ENCODE data around the gene CALU.

Gene CALU

DNA sequence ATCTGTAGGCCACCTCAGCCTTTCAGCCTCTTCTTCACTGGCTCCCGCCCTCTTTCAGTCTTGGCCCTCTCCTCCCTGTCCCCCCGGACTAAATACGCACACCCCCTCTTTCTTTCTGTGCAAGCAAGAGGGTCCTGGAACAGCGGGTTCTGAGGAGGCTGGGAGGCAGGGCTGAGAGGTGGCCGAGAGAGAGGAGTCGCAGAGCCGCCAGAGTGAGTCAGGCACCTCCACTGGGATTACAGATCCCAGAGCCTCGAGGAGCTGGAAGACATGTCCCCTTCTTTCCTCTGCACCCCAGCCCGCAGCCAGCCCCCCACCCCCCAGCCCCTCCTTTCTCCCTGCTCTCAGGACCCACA, 52.8 kb downstream of the CALU start (continued):
- TF ChIP-seq, protein P1, sequence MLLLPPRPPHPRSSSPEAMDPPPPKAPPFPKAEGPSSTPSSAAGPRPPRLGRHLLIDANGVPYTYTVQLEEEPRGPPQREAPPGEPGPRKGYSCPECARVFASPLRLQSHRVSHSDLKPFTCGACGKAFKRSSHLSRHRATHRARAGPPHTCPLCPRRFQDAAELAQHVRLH (tag by site-specific recombination; IDR thresholded peaks at IDR 0.05): no peak
- TF ChIP-seq, protein P2, sequence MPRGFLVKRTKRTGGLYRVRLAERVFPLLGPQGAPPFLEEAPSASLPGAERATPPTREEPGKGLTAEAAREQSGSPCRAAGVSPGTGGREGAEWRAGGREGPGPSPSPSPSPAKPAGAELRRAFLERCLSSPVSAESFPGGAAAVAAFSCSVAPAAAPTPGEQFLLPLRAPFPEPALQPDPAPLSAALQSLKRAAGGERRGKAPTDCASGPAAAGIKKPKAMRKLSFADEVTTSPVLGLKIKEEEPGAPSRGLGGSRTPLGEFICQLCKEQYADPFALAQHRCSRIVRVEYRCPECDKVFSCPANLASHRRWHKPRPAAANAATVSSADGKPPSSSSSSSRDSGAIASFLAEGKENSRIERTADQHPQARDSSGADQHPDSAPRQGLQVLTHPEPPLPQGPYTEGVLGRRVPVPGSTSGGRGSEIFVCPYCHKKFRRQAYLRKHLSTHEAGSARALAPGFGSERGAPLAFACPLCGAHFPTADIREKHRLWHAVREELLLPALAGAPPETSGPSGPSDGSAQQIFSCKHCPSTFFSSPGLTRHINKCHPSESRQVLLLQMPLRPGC (tag by site-specific recombination; IDR thresholded peaks at IDR 0.05): no peak
- no peak for TF ChIP-seq ZNF658 (tag by site-specific recombination; IDR thresholded peaks at IDR 0.05)
- TF ChIP-seq, protein P3, sequence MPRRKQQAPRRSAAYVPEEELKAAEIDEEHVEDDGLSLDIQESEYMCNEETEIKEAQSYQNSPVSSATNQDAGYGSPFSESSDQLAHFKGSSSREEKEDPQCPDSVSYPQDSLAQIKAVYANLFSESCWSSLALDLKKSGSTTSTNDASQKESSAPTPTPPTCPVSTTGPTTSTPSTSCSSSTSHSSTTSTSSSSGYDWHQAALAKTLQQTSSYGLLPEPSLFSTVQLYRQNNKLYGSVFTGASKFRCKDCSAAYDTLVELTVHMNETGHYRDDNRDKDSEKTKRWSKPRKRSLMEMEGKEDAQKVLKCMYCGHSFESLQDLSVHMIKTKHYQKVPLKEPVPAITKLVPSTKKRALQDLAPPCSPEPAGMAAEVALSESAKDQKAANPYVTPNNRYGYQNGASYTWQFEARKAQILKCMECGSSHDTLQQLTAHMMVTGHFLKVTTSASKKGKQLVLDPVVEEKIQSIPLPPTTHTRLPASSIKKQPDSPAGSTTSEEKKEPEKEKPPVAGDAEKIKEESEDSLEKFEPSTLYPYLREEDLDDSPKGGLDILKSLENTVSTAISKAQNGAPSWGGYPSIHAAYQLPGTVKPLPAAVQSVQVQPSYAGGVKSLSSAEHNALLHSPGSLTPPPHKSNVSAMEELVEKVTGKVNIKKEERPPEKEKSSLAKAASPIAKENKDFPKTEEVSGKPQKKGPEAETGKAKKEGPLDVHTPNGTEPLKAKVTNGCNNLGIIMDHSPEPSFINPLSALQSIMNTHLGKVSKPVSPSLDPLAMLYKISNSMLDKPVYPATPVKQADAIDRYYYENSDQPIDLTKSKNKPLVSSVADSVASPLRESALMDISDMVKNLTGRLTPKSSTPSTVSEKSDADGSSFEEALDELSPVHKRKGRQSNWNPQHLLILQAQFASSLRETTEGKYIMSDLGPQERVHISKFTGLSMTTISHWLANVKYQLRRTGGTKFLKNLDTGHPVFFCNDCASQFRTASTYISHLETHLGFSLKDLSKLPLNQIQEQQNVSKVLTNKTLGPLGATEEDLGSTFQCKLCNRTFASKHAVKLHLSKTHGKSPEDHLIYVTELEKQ (tag by site-specific recombination; IDR thresholded peaks at IDR 0.05; ENCODE audit: borderline replicate concordance): no peak
- TF ChIP-seq, protein P4, sequence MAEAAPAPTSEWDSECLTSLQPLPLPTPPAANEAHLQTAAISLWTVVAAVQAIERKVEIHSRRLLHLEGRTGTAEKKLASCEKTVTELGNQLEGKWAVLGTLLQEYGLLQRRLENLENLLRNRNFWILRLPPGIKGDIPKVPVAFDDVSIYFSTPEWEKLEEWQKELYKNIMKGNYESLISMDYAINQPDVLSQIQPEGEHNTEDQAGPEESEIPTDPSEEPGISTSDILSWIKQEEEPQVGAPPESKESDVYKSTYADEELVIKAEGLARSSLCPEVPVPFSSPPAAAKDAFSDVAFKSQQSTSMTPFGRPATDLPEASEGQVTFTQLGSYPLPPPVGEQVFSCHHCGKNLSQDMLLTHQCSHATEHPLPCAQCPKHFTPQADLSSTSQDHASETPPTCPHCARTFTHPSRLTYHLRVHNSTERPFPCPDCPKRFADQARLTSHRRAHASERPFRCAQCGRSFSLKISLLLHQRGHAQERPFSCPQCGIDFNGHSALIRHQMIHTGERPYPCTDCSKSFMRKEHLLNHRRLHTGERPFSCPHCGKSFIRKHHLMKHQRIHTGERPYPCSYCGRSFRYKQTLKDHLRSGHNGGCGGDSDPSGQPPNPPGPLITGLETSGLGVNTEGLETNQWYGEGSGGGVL (tag by site-specific recombination; IDR thresholded peaks at IDR 0.05): peak; percentile 2
- no peak for TF ChIP-seq YY2 (tag by site-specific recombination; IDR thresholded peaks at IDR 0.05)
- TF ChIP-seq, protein P5, sequence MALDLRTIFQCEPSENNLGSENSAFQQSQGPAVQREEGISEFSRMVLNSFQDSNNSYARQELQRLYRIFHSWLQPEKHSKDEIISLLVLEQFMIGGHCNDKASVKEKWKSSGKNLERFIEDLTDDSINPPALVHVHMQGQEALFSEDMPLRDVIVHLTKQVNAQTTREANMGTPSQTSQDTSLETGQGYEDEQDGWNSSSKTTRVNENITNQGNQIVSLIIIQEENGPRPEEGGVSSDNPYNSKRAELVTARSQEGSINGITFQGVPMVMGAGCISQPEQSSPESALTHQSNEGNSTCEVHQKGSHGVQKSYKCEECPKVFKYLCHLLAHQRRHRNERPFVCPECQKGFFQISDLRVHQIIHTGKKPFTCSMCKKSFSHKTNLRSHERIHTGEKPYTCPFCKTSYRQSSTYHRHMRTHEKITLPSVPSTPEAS (tag by site-specific recombination; IDR thresholded peaks at IDR 0.05): no peak

DNA sequence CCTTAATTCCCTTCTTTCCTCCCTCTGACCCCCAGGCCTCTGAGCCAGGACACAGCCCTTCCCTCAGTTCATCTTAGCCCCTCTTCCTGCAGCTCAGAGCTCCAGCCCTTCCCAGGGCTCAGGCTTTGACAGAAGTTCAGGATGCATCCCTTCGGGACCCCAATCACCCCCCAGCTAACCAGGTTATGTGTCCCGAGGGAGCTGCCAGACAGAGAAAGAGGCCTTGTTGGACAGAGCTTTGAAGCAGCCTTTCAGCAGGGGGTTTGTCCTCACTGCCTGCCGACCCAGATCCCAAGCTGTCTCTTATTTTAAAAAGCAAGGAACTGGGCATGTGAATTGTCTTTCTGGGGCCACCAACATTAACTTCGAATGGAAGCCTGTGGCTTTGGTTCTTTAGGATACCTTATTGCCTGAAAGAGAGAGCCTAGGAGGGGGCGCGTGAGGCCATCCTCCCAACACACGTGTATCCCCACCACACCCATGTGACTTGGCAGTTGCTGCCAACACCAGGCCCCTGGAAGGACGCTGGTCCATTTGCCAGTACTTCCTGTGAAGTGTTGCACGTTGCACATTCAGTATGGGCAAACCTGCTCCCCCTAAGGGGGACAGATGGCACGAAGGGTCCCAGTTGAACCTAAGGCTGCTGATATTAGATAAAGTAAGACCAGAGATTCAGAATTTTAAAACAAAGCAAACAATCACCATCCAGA, 53.5 kb downstream of the CALU start:
- Histone ChIP-seq H3K9me3 (ENCODE audit: control insufficient read depth, insufficient read depth, low read depth, low read length) (no peaks in the 10 kb centered on the region), H3K36me3 (ENCODE audit: control insufficient read depth in 2 of 2, insufficient read depth in 1 of 2, low read length in 2 of 2) (peaks cover 0 to 17% of the 10 kb centered on the region in 2 experiments; a peak in 2 of 3 replicates), H3K27ac (ENCODE audit: extremely low read depth, low read depth, low read length) (no peak overlapping the region), H3K4me3 (ENCODE audit: low read depth, low read length) (no peak overlapping the region), H3K4me1 (ENCODE audit: control insufficient read depth, insufficient read depth, low read length) (peaks cover 2% of the 10 kb centered on the region; the same call in 1 of the 2 replicates)
- TF ChIP-seq, protein P6, sequence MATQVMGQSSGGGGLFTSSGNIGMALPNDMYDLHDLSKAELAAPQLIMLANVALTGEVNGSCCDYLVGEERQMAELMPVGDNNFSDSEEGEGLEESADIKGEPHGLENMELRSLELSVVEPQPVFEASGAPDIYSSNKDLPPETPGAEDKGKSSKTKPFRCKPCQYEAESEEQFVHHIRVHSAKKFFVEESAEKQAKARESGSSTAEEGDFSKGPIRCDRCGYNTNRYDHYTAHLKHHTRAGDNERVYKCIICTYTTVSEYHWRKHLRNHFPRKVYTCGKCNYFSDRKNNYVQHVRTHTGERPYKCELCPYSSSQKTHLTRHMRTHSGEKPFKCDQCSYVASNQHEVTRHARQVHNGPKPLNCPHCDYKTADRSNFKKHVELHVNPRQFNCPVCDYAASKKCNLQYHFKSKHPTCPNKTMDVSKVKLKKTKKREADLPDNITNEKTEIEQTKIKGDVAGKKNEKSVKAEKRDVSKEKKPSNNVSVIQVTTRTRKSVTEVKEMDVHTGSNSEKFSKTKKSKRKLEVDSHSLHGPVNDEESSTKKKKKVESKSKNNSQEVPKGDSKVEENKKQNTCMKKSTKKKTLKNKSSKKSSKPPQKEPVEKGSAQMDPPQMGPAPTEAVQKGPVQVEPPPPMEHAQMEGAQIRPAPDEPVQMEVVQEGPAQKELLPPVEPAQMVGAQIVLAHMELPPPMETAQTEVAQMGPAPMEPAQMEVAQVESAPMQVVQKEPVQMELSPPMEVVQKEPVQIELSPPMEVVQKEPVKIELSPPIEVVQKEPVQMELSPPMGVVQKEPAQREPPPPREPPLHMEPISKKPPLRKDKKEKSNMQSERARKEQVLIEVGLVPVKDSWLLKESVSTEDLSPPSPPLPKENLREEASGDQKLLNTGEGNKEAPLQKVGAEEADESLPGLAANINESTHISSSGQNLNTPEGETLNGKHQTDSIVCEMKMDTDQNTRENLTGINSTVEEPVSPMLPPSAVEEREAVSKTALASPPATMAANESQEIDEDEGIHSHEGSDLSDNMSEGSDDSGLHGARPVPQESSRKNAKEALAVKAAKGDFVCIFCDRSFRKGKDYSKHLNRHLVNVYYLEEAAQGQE (tag by site-specific recombination; IDR thresholded peaks at IDR 0.05): peak; percentile 71
- no peak for TF ChIP-seq ZBTB48 (tag by site-specific recombination; IDR thresholded peaks at IDR 0.05)
- ChIA-PET POLR2A (interaction anchor here (1.9 kb wide), 1 partner anchor 54 kb away, joined by 7 read pairs; the partner anchor contains the start of gene CALU), CTCF (no interaction called here)
